Caki2 (cell line): Measurements from ENCODE around the gene UMAD1. TPM values are rescaled to one million over a fixed set of nuclear protein-coding genes. Genes with fewer than 3 reads are reported as not detected.

ENCODE experiments used
- DNase-seq: peaks from one replicate; pipeline ENCODE4 v3.0.0-alpha.2; 2015; ENCODE audit warnings: low read depth
- in situ Hi-C: cut with HindIII; loops from 2 replicates; pipeline ENCODE4 v1.10.0; 2016; ENCODE audit warnings: low sequenced_read_pairs, low pct_unique_long_range_greater_than_20kb, mixed read lengths
- total RNA-seq: library from RNA; depleted of rRNA; stranded (reverse); fragments of >200 nt; shearing (Covaris generic); gene quantifications from 2 replicates; pipeline ENCODE4 v1.2.3, GENCODE V29; 2014; ENCODE audit warnings: low replicate concordance

The UMAD1 gene
- total RNA-seq, 1 experiment from 2014 or later: 19.9 TPM

DNA sequence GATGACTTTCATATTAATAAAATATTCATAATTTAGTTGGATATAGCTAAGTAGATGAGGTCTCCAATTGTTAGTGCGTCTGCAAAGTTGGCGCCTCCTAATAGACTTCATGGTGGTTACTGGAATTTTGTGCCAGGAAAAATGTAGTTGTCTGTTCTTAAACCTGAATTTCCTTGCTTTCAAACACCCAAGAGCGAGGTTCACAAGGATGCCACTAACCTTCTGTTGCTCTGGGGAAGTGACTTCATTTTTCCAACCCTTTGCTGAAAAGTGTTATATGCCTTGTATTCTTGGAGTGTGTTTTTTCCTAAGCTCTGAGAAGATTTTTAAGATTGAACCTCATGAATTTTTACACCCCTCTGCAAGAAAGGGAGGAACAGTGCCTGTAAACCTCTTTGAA lies 229.1 kb downstream of the UMAD1 start:
- no peak for DNase-seq
- in situ Hi-C loops: no loop called here

DNA sequence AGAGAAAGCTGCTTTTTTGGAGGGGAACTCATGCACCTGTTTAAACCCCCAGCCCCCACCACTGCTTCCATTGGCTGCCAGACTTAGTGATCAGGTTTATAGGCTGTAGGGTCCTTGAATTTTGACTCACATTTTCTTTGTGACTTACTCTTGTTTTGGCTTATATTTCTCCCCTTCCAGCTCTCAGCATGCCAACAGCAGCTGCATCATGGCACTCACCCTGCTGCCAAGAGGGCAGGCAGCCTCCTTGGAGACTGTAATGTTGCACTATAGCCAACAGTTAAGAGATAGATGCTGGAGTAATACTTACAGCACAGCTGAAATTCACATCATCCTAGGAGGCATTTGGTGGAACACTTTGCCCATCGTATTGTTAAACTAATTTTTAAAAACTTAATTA lies 230.0 kb downstream of the UMAD1 start:
- DNase-seq: no peak
- in situ Hi-C loops: no loop called here

DNA sequence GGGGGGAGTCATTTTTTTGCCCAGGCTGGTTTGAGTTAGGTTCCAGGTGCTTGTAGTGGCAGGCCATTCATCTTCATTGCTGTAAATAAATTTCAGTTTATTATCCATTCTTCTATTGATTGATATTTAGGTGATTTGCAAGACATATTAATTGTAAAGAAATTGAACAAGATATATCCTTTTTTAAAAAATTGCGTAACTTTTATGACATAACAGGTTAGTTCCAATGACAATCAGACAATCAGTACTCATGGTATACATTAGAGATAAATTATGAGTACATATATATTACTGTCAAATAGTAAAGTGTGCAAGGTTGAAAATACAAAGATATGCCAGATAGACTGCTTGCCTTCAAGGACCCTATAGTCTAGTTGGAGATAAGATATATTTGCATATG lies 235.9 kb downstream of the UMAD1 start:
- no peak for DNase-seq
- in situ Hi-C loops: no loop called here

DNA sequence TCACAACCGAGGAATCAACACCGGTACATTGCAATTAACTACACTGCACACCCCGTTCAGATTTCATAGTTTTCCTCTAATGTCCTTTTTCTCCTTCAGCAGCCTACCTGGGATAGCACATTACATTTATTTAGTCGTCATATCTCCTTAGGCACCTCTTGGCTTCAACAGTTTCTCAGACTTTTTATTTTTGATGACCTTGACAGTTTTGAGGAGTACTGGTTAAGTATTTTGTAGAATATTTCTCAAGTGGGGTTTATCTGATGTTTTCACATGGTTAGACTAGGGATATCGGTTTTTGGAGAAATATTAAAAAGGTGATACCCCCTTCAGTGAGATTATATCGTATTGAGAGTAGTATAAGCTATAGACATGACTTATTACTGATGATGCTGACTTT lies 241.0 kb downstream of the UMAD1 start:
- in situ Hi-C loops: no loop called here
- DNase-seq: no peak

DNA sequence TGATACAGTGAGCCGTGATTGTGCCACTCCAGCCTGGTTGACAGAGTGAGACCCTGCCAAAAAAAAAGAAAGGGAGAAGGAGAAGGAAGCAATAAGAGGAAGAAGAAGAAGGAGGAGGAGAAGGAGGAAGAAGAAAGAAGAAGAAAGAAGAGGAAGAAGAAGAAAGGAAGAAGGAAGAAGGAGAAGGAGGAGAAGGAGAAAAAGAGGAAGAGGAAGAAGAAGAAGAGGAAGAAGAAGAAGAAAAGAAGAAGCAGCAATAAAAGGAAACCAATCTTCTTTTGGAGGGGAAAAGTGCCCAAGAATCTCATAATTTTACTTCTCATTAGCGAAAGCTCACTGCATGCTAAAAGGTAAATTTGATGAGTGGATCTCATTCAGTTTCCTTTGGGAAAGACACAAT lies 242.3 kb downstream of the UMAD1 start:
- in situ Hi-C loops: no loop called here
- DNase-seq: no peak

DNA sequence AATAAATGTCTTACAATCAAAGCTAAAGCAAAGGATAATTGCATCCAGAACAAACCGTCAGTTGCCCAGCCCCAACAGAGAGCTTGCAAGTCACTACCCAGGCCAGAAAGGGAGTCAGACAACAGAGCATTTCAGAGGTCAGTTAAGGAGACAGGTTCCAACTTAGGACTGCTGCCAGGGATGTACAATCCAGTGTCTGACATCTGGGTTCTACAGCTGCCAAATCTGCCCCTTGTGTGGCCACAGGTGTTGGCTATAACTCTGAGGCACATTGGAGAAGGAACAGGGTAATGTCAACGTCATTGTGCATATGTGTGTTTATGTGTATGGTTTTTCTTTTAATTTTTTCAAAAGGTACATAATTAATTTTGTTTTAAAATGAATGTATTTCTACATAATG lies 242.8 kb downstream of the UMAD1 start:
- in situ Hi-C loops: no loop called here
- no peak for DNase-seq

DNA sequence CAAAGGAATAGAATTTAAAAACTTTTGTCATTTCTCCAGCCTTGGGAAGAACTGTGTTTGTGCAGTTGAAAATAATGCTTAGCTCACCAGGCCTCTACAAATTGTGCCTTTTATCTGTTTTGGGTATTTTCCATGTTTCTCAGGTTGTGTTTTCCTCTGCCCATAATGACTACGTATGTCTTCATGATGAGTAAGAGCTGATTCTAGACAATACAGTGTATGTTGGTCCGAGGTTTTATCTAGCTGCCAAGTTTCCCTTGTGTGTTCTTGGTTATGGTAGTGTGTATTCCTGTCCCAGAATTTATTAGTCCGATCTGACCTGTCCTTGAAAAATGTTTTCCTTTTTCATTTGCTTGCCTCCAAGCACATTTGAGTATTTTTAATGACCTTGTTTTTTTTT lies 244.3 kb downstream of the UMAD1 start:
- no peak for DNase-seq

DNA sequence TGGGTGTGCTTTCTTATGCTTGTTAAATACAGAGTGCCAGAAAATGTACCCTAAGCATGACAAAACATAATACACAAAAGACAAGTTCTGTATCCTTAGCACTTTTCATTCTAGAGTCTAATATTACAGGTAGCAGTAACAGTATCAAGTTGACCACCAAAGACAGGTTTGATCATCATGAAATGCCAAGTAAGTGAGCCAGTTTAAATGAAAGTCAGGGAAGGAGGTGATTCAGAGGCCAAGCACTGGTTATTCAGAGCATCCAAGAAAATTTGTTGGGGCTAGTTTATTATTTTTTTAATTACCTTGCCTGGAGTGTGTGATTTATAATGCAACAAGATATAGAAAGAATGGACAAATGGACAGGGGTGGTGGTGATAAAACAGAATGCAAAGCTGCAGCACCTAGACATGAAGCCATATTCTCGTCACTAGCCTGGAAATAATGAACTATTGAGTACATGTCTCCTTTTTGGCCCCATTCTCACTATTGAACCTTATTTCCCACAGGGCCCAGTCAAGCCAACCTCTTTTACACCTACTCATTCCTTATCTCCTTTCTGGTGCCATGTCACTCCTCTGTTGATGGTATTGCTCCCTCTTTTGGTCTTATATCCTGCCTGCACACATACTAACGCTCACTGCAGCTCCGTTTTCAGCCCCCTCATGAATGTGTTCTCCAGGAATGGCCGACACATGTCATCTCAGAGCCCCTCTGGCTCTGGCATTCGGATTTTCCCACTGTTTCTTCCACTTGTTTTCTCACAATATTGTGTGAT lies 249.4 kb downstream of the UMAD1 start:
- in situ Hi-C loops: no loop called here
- DNase-seq: no peak

More for the DNA sequence above, 244.3 kb downstream of the UMAD1 start:
- in situ Hi-C loops: no loop called here

DNA sequence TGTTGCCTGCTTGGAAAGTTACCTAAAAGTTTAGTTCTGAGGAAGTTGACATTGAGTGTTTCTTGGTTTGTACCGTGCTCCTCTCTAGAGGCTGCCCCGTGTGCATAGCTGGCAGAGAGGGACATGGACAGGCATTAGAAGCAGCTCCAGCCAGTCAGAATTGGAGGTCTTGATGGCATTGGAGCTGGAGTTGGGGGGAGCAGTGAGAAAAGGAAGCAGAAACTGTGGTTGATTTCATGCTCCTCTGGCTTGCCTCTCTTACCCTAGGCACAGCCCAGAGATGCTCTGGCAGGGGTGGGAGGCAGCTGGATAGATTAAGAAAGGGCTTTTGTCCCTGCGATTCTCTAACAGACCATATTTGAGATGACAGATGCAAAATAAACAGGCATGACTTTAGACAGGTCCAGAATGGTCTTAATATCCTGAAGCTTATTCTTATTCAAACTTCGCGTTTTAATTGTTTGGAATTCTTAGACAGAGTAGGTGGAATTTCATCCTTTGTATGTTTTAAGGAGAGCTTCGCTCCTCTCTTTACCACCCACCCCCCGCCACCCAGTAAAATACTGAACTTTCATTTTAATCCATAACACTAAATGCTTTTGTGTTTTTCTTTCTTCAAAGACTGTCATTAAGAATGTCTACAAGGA lies 254.6 kb downstream of the UMAD1 start:
- in situ Hi-C loops: no loop called here
- no peak for DNase-seq

DNA sequence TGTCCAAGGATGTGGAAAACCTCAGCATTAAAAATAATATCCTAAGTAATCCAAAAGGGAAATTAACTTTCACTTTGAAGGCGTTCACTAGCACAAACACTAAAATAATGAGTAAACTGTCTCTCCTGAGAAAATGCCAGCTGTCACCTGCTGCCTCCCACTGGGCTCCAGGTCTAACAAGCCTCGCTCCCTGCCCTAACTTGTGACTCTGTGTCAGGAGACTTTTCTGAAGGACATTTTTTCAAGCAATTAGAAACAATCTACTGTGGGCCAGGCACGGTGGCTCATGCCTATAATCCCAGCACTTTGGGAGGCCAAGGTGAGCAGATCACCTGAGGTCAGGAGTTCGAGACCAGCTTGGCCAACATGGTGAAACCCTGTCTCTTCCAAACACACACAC lies 255.2 kb downstream of the UMAD1 start:
- no peak for DNase-seq

DNA sequence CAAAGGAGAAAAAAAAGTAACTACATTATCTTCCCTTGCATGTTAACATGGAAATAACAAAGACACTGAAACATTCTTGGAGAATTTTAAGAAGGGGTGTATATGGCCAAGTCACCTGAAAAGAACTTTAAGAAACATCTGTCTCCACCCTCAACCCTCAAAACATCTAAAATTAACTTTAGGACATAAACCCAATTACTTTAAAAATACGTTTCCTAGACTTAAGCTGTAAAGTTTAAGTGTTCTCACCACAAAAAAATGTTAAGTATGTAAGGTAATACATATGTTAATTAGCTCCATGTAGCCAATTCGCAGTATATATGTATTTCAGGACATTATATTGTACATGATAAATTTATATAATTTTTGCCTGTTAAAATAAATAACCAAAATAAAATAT lies 257.0 kb downstream of the UMAD1 start:
- in situ Hi-C loops: no loop called here

More for the DNA sequence above, 255.2 kb downstream of the UMAD1 start:
- in situ Hi-C loops: no loop called here

DNA sequence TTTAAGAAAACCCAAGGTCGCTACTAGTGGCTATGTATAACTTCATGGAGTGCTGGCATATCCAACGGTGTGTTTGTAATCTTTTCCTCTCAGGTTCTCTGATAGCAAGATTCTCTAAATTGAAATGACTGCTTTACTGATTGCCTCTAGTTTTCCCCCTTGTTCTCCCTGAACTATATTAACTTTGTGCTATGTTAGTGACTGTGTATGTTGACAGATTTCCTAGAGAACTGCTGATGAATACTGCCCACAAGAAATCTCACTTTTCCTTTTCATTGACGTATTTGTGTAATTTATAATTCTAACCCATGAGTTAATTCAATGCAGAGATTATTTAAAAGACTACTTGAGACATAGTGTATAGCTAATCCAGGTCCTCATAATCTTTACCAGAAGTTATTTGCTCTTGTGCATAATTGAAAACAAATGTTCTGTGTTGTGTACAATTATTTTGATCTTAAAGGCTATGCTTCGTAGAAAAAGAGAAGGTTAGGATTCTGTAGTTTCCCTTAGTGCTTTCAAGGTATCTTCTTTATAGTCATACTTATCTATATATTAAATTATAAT lies 257.5 kb downstream of the UMAD1 start:
- in situ Hi-C loops: no loop called here
- no peak for DNase-seq

More for the DNA sequence above, 257.0 kb downstream of the UMAD1 start:
- no peak for DNase-seq

DNA sequence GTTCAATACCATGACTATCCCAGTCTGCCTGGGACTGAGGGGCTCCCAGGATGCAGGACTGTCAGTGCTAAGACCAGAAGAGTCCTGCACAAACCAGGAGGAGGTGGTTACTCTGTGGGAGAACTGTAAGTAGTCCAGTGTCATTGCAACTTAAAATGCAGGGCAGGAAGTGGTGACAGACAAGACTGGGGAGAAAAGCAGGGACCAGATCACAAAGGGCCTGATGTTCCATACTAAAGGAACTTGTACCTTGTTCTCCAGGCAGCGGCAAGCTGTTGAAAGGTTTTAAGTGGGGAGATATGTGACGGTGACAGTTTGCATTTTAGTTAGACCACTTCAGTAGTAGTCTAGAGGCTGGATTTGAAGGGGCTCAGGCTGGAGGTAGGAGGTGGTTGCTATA lies 262.3 kb downstream of the UMAD1 start:
- in situ Hi-C loops: no loop called here
- DNase-seq: no peak

DNA sequence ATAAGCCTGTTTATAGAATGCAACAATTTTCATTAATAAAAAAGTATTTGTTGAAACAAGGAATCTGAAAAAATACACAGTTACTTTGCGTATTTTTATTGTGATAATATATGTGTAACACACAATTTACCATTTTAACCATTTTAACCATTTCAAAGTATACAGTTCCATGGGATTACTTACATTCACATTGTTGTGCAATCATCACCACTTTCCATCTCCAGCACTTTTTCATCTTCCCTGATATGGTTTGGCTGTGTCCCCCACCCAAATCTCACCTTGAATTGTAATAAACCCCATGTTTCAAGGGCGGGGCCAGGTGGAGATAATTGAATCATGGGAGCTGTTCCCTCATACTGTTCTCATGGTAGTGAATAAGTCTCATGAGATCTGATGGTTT lies 266.8 kb downstream of the UMAD1 start:
- in situ Hi-C loops: no loop called here
- DNase-seq: no peak

DNA sequence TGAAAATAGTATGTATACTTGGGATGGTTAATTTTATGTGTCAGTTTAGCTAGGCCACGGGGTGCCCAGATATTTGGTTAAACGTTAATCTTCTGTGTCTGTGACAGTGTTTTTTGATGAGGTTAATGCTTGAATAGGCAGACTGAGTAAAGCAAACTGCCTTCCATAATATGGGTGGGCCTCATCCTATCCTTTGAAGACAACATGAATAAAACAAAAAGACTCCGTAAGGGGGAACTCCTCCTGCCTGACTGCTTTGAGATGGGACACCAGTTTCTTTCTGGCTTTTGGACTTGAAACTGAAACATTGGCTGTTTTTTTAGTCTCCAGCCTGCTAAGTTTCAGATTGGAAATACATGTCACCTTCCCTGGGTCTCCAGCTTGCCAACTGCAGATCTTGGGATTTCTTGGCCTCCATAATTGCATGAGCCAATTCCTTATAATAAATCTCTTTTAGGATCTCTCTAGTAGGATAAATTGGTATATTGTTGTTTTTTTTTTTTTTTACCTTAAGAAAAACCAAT lies 268.1 kb downstream of the UMAD1 start:
- in situ Hi-C loops: no loop called here

DNA sequence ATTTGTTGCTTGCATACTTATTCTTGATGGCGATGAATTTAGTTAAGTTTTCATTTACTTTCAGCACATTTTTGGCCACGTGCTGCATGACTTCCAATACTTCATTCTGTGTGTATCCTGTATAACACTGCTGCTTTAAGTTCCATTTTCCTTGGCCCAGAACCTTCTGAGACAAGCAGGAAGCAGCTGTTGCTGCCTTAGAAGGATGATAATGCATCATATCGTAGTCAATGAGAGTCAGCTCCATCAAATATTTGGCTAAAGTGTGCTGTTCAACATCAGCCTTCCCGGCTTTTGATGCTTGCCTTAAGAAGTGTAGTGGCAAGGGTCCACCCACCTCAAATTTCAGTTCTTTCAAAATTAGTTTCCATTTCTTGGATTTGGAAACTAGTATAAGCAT lies 268.8 kb downstream of the UMAD1 start:
- no peak for DNase-seq
- in situ Hi-C loops: no loop called here

More for the DNA sequence above, 268.1 kb downstream of the UMAD1 start:
- peak; percentile 37 for DNase-seq

DNA sequence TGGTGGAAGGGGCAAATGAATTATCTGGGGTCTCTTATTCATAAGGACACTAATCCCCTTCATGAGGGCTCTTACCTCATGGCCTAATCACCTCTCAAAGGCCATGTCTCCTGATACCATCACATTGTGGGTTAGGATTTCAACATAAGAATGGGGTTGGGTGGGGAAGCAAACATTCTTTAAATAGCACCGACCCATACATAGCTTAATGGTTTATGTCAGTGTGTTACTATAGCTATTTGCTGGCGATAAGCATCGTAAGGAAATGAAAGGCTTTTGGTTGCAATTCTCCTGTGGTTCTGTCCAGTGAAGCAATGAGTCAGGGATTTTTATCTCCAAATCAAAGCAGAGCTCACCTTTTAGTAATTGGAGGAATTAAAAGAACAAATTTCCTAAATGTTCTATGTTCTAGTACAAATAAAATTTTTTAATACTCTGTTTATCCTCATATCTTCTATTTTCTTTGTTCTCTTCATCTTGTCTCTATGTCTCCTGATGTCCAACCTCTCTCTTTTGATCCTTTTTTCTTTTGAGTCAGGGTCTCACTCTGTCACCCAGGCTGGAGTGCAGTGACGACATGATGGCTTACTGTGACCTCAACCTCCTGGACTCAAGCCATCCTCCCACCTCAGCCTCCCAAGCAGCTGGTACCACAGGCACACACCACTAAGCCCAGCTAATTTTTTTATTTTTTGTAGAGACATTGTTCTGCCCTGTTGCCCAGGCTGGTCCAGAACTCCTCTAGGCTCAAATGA lies 271.0 kb downstream of the UMAD1 start:
- peak; percentile 68 for DNase-seq

DNA sequence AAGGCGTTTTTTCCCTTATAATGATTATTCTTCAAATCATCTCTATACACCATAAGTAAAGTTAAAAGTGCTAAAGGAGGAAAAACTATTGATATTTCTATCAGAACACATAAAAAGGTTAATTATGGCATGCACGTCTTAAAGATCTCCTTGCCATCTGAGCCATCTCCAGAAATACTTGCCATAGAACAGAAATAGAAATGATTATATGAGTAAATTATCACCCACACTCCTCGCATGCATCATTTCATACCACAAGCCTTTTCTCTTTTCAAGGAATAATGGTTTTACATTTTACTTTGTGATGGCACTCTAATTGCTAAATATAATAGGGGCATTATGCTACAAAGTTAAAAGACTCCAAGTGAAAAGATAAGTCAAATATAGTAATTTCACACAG lies 272.4 kb downstream of the UMAD1 start:
- in situ Hi-C loops: no loop called here
- no peak for DNase-seq

More for the DNA sequence above, 271.0 kb downstream of the UMAD1 start:
- in situ Hi-C loops: no loop called here

DNA sequence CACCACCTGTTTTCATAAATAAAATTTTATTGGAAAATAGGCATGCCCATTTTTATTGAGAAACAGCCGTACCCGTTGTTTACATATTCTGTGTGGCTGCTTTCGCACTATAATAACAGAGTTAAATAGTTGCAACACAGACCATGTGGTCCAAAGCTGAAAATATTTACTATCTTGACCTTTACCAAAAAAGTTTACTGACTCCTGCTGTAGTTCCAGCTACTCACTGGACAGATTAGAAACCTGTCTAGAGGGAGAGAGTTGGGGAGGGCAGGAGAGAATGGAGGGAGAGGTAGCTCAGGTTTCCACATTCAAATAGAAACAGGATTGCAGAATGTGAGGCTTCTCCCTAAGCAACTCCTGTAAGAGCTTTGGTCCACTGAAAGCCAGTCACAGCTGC lies 273.0 kb downstream of the UMAD1 start:
- in situ Hi-C loops: no loop called here
- DNase-seq: no peak
